Calu3 (cell line): Measurements from ENCODE around the gene VAMP5. TPM values are rescaled to one million over a fixed set of nuclear protein-coding genes. Genes with fewer than 3 reads are reported as not detected.

ENCODE experiments used
- BruUV-seq: library from RNA; stranded (reverse); fragments of 400-500 nt; replicated peaks from 2 replicates; lab custom pipeline; 2021; lab: Mats Ljungman, UMichigan
- CTCF ChIA-PET: fragments of 300-600 bp; sonication (Branson Sonifier 250); formaldehyde crosslinking; loops from one replicate; lab custom pipeline; 2022; ENCODE audit warnings: antibody characterized with exemption; lab: Charles Lee
- DNase-seq: peaks from one replicate; pipeline ENCODE4 v3.0.0; 2022
- H3K27ac Mint-ChIP-seq: one replicate; pipeline ENCODE4 v1.8.0; 2022; ENCODE audit warnings: mixed read lengths; ENCODE audit not compliant: unreplicated experiment
- H3K27me3 Mint-ChIP-seq: one replicate; pipeline ENCODE4 v1.8.0; 2022; ENCODE audit warnings: mixed read lengths; ENCODE audit not compliant: unreplicated experiment
- H3K36me3 Mint-ChIP-seq: one replicate; pipeline ENCODE4 v1.8.0; 2022; ENCODE audit warnings: mild to moderate bottlenecking, moderate library complexity, mixed read lengths; ENCODE audit not compliant: insufficient read depth, unreplicated experiment
- H3K4me1 Mint-ChIP-seq: one replicate; pipeline ENCODE4 v1.8.0; 2022; ENCODE audit warnings: mild to moderate bottlenecking, low read depth, mixed read lengths; ENCODE audit not compliant: unreplicated experiment
- H3K4me3 Mint-ChIP-seq: one replicate; pipeline ENCODE4 v1.8.0; 2022; ENCODE audit warnings: mild to moderate bottlenecking, low read depth, moderate library complexity, mixed read lengths; ENCODE audit not compliant: unreplicated experiment
- H3K9me3 Mint-ChIP-seq: one replicate; pipeline ENCODE4 v1.8.0; 2022; ENCODE audit warnings: low read depth, mixed read lengths; ENCODE audit not compliant: unreplicated experiment
- intact Hi-C: fragments of 100-400 bp; cut with micrococcal nuclease; formaldehyde crosslinking; loops from one replicate; pipeline ENCODE4 v1.10.0; 2022; ENCODE audit not compliant: unreplicated experiment
- total RNA-seq: library from RNA; stranded (reverse); gene quantifications from 2 replicates; pipeline ENCODE4 v1.2.3, GENCODE V29; 2022
- TF ChIP-seq, protein P1 (sequence below): fragments of 200-600 bp; IDR thresholded peaks from one replicate; pipeline ENCODE4 v1.8.0; 2022; ENCODE audit warnings: antibody characterized with exemption; ENCODE audit not compliant: unreplicated experiment

Gene VAMP5
- total RNA-seq, 1 experiment from 2014 or later: 10.0 TPM

DNA sequence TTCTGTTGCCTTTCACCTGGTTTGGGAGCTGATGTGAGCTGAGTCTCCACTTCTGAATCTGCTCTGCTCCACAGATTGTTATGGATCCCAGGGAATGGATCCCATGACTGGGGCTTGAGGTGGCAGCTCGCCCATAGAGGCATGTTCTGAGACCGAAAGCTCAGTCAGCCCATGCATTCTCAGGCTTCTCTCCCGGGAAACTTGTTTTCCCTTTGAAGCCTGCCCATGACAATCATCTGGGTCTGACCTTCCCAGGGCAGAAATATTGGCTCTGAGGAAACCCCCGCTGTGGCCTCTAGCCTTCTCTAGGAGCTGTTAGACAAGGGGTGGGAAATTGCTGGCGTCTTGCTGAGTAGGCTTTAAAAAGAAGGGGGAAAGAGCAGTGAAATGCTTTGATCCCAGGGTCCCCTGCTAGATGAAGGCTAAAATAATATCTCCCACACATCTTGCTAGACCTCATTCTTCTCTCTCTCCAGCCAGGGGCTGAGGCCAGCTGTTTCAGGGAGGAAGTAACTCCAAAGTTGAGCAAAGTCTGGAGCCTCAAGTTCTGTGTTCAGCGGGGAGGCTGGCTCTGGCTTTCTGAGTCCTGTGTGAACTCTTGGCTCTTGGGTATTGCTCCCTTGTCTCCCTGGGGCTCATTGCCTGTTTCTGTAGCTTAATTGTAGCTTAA, 4.8 kb upstream of the VAMP5 start:
- peaks cover 27% of the 10 kb centered on the region for H3K36me3 Mint-ChIP-seq
- H3K9me3 Mint-ChIP-seq: no peaks in the 10 kb centered on the region
- H3K4me3 Mint-ChIP-seq: no peak overlapping the region
- no peak for DNase-seq
- BruUV-seq: no TSS peak
- TF ChIP-seq, protein P1, sequence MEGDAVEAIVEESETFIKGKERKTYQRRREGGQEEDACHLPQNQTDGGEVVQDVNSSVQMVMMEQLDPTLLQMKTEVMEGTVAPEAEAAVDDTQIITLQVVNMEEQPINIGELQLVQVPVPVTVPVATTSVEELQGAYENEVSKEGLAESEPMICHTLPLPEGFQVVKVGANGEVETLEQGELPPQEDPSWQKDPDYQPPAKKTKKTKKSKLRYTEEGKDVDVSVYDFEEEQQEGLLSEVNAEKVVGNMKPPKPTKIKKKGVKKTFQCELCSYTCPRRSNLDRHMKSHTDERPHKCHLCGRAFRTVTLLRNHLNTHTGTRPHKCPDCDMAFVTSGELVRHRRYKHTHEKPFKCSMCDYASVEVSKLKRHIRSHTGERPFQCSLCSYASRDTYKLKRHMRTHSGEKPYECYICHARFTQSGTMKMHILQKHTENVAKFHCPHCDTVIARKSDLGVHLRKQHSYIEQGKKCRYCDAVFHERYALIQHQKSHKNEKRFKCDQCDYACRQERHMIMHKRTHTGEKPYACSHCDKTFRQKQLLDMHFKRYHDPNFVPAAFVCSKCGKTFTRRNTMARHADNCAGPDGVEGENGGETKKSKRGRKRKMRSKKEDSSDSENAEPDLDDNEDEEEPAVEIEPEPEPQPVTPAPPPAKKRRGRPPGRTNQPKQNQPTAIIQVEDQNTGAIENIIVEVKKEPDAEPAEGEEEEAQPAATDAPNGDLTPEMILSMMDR: no peak
- H3K27me3 Mint-ChIP-seq: no peaks in the 10 kb centered on the region
- CTCF ChIA-PET: no interaction called here
- H3K4me1 Mint-ChIP-seq: peaks cover 19% of the 10 kb centered on the region
- H3K27ac Mint-ChIP-seq: no peak overlapping the region
- intact Hi-C loops: no loop called here

DNA sequence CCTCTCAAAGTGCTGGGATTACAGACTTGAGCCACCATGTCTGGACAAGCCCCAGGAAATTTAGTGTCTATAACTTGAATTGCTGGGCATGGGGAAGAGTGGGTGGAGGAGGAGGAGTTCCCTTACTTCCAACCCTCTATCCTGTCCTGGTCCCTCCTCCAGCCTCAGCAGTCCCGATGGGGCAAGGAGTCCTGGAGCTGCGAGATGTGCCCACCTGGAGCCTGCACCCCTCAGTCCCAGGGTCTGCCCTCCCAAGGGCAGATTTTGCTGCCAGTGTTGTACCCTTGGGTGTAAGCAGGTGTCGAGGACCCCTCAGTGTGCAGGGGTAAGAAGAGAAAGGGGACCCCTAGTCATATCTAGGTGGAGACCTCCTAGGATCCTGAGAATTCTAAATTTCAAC, 4.0 kb upstream of the VAMP5 start:
- TF ChIP-seq, protein P1: no peak
- CTCF ChIA-PET: no interaction called here
- Mint-ChIP-seq H3K27ac (no peak overlapping the region), H3K4me1 (peaks cover 24% of the 10 kb centered on the region), H3K27me3 (no peaks in the 10 kb centered on the region), H3K9me3 (no peaks in the 10 kb centered on the region), H3K4me3 (no peak overlapping the region), H3K36me3 (peaks cover 27% of the 10 kb centered on the region)
- intact Hi-C loops: no loop called here
- no peak for DNase-seq
- no TSS peak for BruUV-seq

DNA sequence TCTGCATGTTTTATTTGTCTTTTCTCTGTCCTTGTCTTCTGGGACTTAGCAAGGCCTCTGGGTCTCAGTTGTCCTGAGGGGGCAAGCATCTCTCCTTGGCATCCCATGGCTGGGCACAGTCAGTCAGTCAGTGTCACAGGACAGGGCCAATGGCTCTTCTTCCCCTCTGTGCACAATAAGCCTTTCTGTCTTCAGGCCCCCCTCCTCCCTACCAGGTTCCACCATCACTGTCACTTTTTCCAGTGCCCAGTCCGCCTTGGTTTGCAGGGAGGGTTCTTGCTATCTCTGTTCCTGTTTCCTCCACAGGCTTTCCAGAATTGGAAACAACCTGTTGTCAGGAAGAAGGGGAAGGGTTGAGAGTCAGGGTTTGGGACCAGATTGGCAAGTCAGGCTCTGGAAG, 1.7 kb upstream of the VAMP5 start:
- H3K4me1 Mint-ChIP-seq: peaks cover 33% of the 10 kb centered on the region
- no peak for DNase-seq
- TF ChIP-seq, protein P1: no peak
- CTCF ChIA-PET: no interaction called here
- H3K27me3 Mint-ChIP-seq: no peaks in the 10 kb centered on the region
- no peak overlapping the region for H3K27ac Mint-ChIP-seq
- intact Hi-C loops: no loop called here
- no TSS peak for BruUV-seq
- no peaks in the 10 kb centered on the region for H3K9me3 Mint-ChIP-seq
- peaks cover 22% of the 10 kb centered on the region for H3K36me3 Mint-ChIP-seq
- no peak overlapping the region for H3K4me3 Mint-ChIP-seq

DNA sequence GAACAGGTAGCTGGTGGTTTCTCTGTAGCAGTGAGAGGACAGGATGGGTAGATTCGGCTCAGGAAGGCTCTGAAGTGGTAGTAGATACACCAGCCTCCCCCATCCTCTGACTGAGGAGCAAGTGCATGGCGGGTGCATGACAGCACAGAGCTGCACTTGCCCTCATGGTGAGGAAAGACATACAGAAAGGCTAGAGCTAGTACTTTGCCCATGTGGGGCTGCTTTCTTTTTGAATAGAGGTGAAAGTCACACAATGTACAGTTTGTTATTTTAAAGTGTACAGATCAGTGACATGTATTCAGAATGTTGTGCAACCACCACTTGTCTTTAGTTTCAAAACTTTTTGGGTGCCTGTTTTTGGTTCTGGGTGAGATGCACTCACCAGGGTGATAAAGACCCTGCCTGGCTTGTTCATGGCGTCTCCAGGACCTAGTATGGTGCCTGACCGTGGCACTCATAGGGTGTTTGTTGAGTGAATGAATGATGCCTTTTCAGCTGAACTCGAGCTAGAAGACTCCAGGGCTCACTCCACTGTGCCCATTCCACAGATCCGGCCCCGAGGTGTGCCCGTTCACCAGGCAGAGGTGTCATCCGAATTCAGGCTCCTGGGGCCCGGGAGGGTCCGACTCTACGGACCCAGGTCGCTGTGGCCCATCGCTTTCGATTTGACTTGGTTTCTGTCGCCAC, 421 bp upstream of the VAMP5 start:
- BruUV-seq: no TSS peak

More for the DNA sequence above, 421 bp upstream of the VAMP5 start:
- intact Hi-C loops: no loop called here
- peak overlapping the region; percentile 14 for H3K4me3 Mint-ChIP-seq
- H3K36me3 Mint-ChIP-seq: peaks cover 11% of the 10 kb centered on the region
- no peak for DNase-seq
- H3K27me3 Mint-ChIP-seq: no peaks in the 10 kb centered on the region
- H3K4me1 Mint-ChIP-seq: peaks cover 24% of the 10 kb centered on the region
- no peak overlapping the region for H3K27ac Mint-ChIP-seq
- CTCF ChIA-PET: interaction anchor here (0.5 to 0.6 kb wide), 2 partner anchors 15 to 219 kb away, joined by 3 read pairs; no protein-coding TSS in a partner anchor
- no peaks in the 10 kb centered on the region for H3K9me3 Mint-ChIP-seq
- TF ChIP-seq, protein P1: no peak
